Adipose tissue (tissue), 3 donors: ENCODE results near the gene CNTF. TPM values are rescaled to one million over a fixed set of nuclear protein-coding genes. Genes with fewer than 3 reads are reported as not detected.
"Not testable (repeated sequence)": the region's sequence is repeated elsewhere in the genome, so short reads cannot be mapped to it uniquely, and the experiment has no call there.

Experiments used
- H3K27ac ChIP-seq: one replicate; pipeline ENCODE4 v1.5.1; 2013; ENCODE audit warnings: low read depth, low read length
- WGBS, 3 donors: extraction: QIAGEN DNeasy Blood & Tissue Kit; methylation state at CpG; one replicate each; pipeline ENCODE4 v1.1.7; 2013; 5-methylcytosine and 5-hydroxymethylcytosine counted together
- polyA plus RNA-seq, 3 donors: library from polyadenylated mRNA; stranded (reverse); fragments of 200-250 nt; gene quantifications; one replicate each; pipeline ENCODE4 v1.2.3, GENCODE V29; 2013
- donor health status: healthy with polysubstance abuse.
- donor health status: Bipolar disorder and iron deficiency.
- donor health status: healthy.

Gene CNTF
- under 1 TPM; 0.16 to 0.64 (median 0.56) TPM for polyA plus RNA-seq

- WGBS, 3 donors, result 59 to 65% (median 63%) methylated on average over 2 of the region's 2 CpGs
- no peak within 1 kb of the TSS for H3K27ac ChIP-seq
Observed at GRCh38 chr11:58622344-58622743, at the start of gene CNTF. TSS of gene CNTF (plus strand) at chr11:58622665. CDS start at chr11:58622753, 88 bp downstream.

- WGBS, 3 donors, result 82 to 91% (median 84%) methylated on average over 14 of the region's 14 CpGs
Observed at GRCh38 chr11:58572906-58573305, 49.6 kb upstream of the CNTF start.

GRCh38 chr11:58573451-58574104 lies 48.9 kb upstream of the CNTF start:
- 24 to 57% (median 25%) methylated on average over 4 of the region's 4 CpGs for WGBS, 3 donors

More at GRCh38 chr11:58572906-58573305, 49.6 kb upstream of the CNTF start:
- H3K27ac ChIP-seq, result not testable (repeated sequence)

GRCh38 chr11:58574881-58575280 lies 47.6 kb upstream of the CNTF start:
- H3K27ac ChIP-seq, result no peak overlapping the region

More at GRCh38 chr11:58573451-58574104, 48.9 kb upstream of the CNTF start:
- no peak overlapping the region for H3K27ac ChIP-seq

GRCh38 chr11:58575377-58576020 lies 47.0 kb upstream of the CNTF start, which contains the start of gene LPXN:
TSS of gene LPXN (minus strand) at chr11:58575856. CDS start at chr11:58575772, 84 bp downstream.
- peak within 1 kb of the TSS; percentile 36 for H3K27ac ChIP-seq
- WGBS, 3 donors, result 43 to 72% (median 57%) methylated on average over 6 of the region's 6 CpGs

GRCh38 chr11:58576887-58577471 lies 45.5 kb upstream of the CNTF start:
- peak overlapping the region; percentile 44 for H3K27ac ChIP-seq
- WGBS, 3 donors, result 25 to 28% (median 27%) methylated on average over 4 of the region's 4 CpGs

GRCh38 chr11:58577555-58578135 lies 44.8 kb upstream of the CNTF start:
- H3K27ac ChIP-seq, result peak overlapping the region; percentile 44
- WGBS, 3 donors, result 0 to 1% (median 0%) methylated on average over 21 of the region's 21 CpGs

- H3K27ac ChIP-seq, result peak overlapping the region; percentile 81
- WGBS, 3 donors, result 0% methylated on average over 33 of the region's 33 CpGs
Observed at GRCh38 chr11:58578136-58578634, 44.3 kb upstream of the CNTF start.

GRCh38 chr11:58578635-58579191 lies 43.8 kb upstream of the CNTF start, which contains the start of gene ZFP91:
TSS of gene ZFP91 (plus strand) at chr11:58579063. CDS start at chr11:58579282, 219 bp downstream.
- H3K27ac ChIP-seq, result peak within 1 kb of the TSS; percentile 96
- 0% methylated on average over 42 to 50 of the region's 51 CpGs for WGBS, 3 donors

GRCh38 chr11:58579192-58580129 lies 43.0 kb upstream of the CNTF start:
- 1% methylated on average over 46 to 78 of the region's 78 CpGs for WGBS, 3 donors
- H3K27ac ChIP-seq, result peak overlapping the region; percentile 96

GRCh38 chr11:58580311-58580710 lies 42.2 kb upstream of the CNTF start:
- 3 to 11% (median 4%) methylated on average over 2 of the region's 2 CpGs for WGBS, 3 donors
- no peak overlapping the region for H3K27ac ChIP-seq

GRCh38 chr11:58582437-58582836 lies 40.0 kb upstream of the CNTF start:
- 67 to 98% (median 94%) methylated on average over 1 of the region's 1 CpG for WGBS, 3 donors
- H3K27ac ChIP-seq, result no peak overlapping the region

- H3K27ac ChIP-seq, result no peak overlapping the region
- WGBS, 3 donors, result 78 to 93% (median 80%) methylated on average over 2 of the region's 2 CpGs
Observed at GRCh38 chr11:58586998-58587397, 35.5 kb upstream of the CNTF start.

GRCh38 chr11:58591659-58592058 lies 30.8 kb upstream of the CNTF start:
- 69 to 96% (median 92%) methylated on average over 3 of the region's 3 CpGs for WGBS, 3 donors
- no peak overlapping the region for H3K27ac ChIP-seq

- 72 to 91% (median 88%) methylated on average over 5 of the region's 5 CpGs for WGBS, 3 donors
Observed at GRCh38 chr11:58592760-58593472, 29.5 kb upstream of the CNTF start.

GRCh38 chr11:58594826-58595225 lies 27.6 kb upstream of the CNTF start:
- 49 to 93% (median 85%) methylated on average over 4 of the region's 4 CpGs for WGBS, 3 donors
- H3K27ac ChIP-seq, result no peak overlapping the region

More at GRCh38 chr11:58592760-58593472, 29.5 kb upstream of the CNTF start:
- no peak overlapping the region for H3K27ac ChIP-seq

GRCh38 chr11:58596621-58597020 lies 25.8 kb upstream of the CNTF start:
- WGBS, 3 donors, result 86 to 92% (median 87%) methylated on average over 3 of the region's 3 CpGs
- H3K27ac ChIP-seq, result no peak overlapping the region
